ENCODE measurements around the gene PUM2. TPM values are rescaled to one million over a fixed set of nuclear protein-coding genes. Genes with fewer than 3 reads are reported as not detected.
A peak's percentile ranks its signal among the peaks of the same experiment; 100 is the strongest.

PUM2 gene
- total and polyA plus RNA-seq, 2 of the 13 experiments (the other 11 are each of a cell fraction or from before 2014, with no cell fraction given) = 69.6 to 69.8 TPM

- TF ChIP-seq ZBTB40 (IDR thresholded peaks at IDR 0.05) = peak; percentile 98
- TF ChIP-seq ZBTB40 (CRISPR knock-in tag; IDR thresholded peaks at IDR 0.05) = peak; percentile 98
These were observed 32.5 kb upstream of the PUM2 start (continued) for GRCh38 chr2:20382965-20383810.
